Measurements from ENCODE around the gene ZPR1. TPM values are rescaled to one million over a fixed set of nuclear protein-coding genes. Genes with fewer than 3 reads are reported as not detected.
"Not testable (repeated sequence)": the region's sequence is repeated elsewhere in the genome, so short reads cannot be mapped to it uniquely, and the experiment has no call there.

The ZPR1 gene
- polyA plus RNA-seq, 4 donors, result 53.4 to 57.1 (median 55.3) TPM

- DNase-seq (ENCODE audit: low read depth in 4 of 4, low spot score in 2 of 4), result peak in 2 of 4 donors; percentile 34 to 40
These were observed 14.4 kb downstream of the ZPR1 start for GRCh38 chr11:116773203-116774097.

- peak in 3 of 4 donors; percentile 73 to 85 (median 80) for DNase-seq (ENCODE audit: low read depth in 4 of 4, low spot score in 2 of 4)
These were observed 15.2 kb downstream of the ZPR1 start, which contains the start of gene BUD13 for GRCh38 chr11:116772443-116773202. TSS of gene BUD13 (minus strand) at chr11:116772987. CDS start at chr11:116772964, 23 bp downstream.

GRCh38 chr11:116771935-116772334 is 15.9 kb downstream of the ZPR1 start:
- DNase-seq (ENCODE audit: low read depth in 4 of 4, low spot score in 2 of 4), result no peak

GRCh38 chr11:116762132-116762531 is 25.7 kb downstream of the ZPR1 start:
- DNase-seq (ENCODE audit: low read depth in 4 of 4, low spot score in 2 of 4), result peak in 1 of 4 donors; percentile 36

GRCh38 chr11:116756044-116756443 is 31.8 kb downstream of the ZPR1 start:
- not testable (repeated sequence) for DNase-seq (ENCODE audit: low read depth in 4 of 4, low spot score in 2 of 4)

GRCh38 chr11:116750070-116750718 is 37.6 kb downstream of the ZPR1 start:
- no peak for DNase-seq (ENCODE audit: low read depth in 4 of 4, low spot score in 2 of 4)

GRCh38 chr11:116742104-116742503 is 45.7 kb downstream of the ZPR1 start:
- no peak for DNase-seq (ENCODE audit: low read depth in 4 of 4, low spot score in 2 of 4)

GRCh38 chr11:116740741-116741140 is 47.1 kb downstream of the ZPR1 start:
- DNase-seq (ENCODE audit: low read depth in 4 of 4, low spot score in 2 of 4), result no peak

GRCh38 chr11:116738975-116739374 is 48.8 kb downstream of the ZPR1 start:
- no peak for DNase-seq (ENCODE audit: low read depth in 4 of 4, low spot score in 2 of 4)

GRCh38 chr11:116736763-116737162 is 51.1 kb downstream of the ZPR1 start:
- DNase-seq (ENCODE audit: low read depth in 4 of 4, low spot score in 2 of 4), result no peak

- no peak for DNase-seq (ENCODE audit: low read depth in 4 of 4, low spot score in 2 of 4)
These were observed 53.8 kb downstream of the ZPR1 start for GRCh38 chr11:116733969-116734508.

- DNase-seq (ENCODE audit: low read depth in 4 of 4, low spot score in 2 of 4), result no peak
These were observed 54.6 kb downstream of the ZPR1 start for GRCh38 chr11:116733043-116733755.

GRCh38 chr11:116732271-116733042 is 55.4 kb downstream of the ZPR1 start:
- DNase-seq (ENCODE audit: low read depth in 4 of 4, low spot score in 2 of 4), result peak in 2 of 4 donors; percentile 45 to 55

GRCh38 chr11:116731821-116732220 is 56.0 kb downstream of the ZPR1 start:
- DNase-seq (ENCODE audit: low read depth in 4 of 4, low spot score in 2 of 4), result no peak

GRCh38 chr11:116731097-116731761 is 56.6 kb downstream of the ZPR1 start:
- no peak for DNase-seq (ENCODE audit: low read depth in 4 of 4, low spot score in 2 of 4)

- DNase-seq (ENCODE audit: low read depth in 4 of 4, low spot score in 2 of 4), result no peak
These were observed 57.2 kb downstream of the ZPR1 start for GRCh38 chr11:116730601-116731000.

GRCh38 chr11:116730241-116730561 is 57.6 kb downstream of the ZPR1 start:
- DNase-seq (ENCODE audit: low read depth in 4 of 4, low spot score in 2 of 4), result no peak

- DNase-seq (ENCODE audit: low read depth in 4 of 4, low spot score in 2 of 4), result no peak
These were observed 58.2 kb downstream of the ZPR1 start for GRCh38 chr11:116729501-116730240.

All from left renal cortex interstitium (tissue), 4 donors.